ENCODE data around the gene FOXO3. TPM values are rescaled to one million over a fixed set of nuclear protein-coding genes. Genes with fewer than 3 reads are reported as not detected.

The FOXO3 gene
- total RNA-seq, 1 donor from 2014 or later, result 13.7 TPM

DNA sequence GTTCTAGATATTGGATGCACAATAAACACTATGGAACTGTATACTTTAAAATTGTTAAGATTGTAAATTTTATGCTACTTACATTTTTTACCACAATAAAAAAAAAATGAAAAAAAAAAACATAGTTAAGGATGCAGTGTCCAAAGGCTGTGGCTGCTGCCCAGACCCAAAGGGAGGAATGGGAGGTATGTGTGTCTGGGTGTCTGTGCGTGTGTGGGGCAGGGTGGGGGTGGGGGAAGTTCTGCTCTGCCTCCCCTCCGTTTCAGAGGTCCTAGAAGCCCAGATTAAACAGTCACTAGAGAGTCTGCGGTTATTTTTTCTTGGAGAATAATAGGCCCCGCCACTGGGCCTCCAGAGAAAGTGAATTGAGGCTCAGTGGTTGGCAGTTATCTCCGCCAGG, 151.1 kb downstream of the FOXO3 start:
- TF ChIP-seq EZH2phosphoT487 (IDR thresholded peaks at IDR 0.05), result no peak
- TF ChIP-seq, protein P1, sequence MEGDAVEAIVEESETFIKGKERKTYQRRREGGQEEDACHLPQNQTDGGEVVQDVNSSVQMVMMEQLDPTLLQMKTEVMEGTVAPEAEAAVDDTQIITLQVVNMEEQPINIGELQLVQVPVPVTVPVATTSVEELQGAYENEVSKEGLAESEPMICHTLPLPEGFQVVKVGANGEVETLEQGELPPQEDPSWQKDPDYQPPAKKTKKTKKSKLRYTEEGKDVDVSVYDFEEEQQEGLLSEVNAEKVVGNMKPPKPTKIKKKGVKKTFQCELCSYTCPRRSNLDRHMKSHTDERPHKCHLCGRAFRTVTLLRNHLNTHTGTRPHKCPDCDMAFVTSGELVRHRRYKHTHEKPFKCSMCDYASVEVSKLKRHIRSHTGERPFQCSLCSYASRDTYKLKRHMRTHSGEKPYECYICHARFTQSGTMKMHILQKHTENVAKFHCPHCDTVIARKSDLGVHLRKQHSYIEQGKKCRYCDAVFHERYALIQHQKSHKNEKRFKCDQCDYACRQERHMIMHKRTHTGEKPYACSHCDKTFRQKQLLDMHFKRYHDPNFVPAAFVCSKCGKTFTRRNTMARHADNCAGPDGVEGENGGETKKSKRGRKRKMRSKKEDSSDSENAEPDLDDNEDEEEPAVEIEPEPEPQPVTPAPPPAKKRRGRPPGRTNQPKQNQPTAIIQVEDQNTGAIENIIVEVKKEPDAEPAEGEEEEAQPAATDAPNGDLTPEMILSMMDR (IDR thresholded peaks at IDR 0.05), result no peak
- no peak for TF ChIP-seq EZH2 (IDR thresholded peaks at IDR 0.05)
- Histone ChIP-seq H3K27ac (no peak overlapping the region), H3K9ac (no peak overlapping the region), H4K20me1 (ENCODE audit: low read depth) (no peaks in the 10 kb centered on the region), H3K79me2 (ENCODE audit: low read depth) (no peaks in the 10 kb centered on the region), H3K4me1 (peaks cover 8% of the 10 kb centered on the region), H3K4me2 (no peak overlapping the region), H3K9me3 (ENCODE audit: low read depth) (no peaks in the 10 kb centered on the region), H3K27me3 (no peaks in the 10 kb centered on the region), H3F3A (ENCODE audit: low read depth) (no peaks in the 10 kb centered on the region), H2AFZ (replicated peaks) (no peak overlapping the region), H3K36me3 (no peaks in the 10 kb centered on the region), H3K4me3 (no peak overlapping the region)
- Mint-ChIP-seq H3K36me3 (no peaks in the 10 kb centered on the region), H3K4me3 (no peak overlapping the region), H3K27ac (no peak overlapping the region), H3K4me1 (peaks cover 10% of the 10 kb centered on the region), H3K9me3 (no peaks in the 10 kb centered on the region), H3K27me3 (ENCODE audit: insufficient read depth, low read depth) (peaks cover 4% of the 10 kb centered on the region)
- no peak for DNase-seq (ENCODE audit: low spot score)

DNA sequence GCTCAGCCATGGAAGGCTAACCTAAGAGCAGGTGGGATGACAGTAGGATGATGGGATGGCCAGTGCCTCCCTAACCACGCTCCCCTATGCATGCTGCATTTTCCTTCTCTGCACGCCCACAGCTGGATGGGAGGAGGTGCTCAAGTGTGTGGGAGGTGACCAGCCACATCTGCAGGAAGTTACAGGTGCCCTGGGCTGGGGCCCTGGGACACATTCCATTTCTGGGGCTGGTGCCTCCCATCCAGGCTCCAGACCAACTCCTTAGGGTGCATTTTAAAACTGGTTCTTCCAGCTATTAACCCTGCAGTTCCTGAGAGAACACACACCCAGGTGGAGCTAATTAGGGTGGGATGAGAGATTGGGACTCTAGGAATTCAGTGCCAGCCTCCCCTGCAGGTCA, 152.2 kb downstream of the FOXO3 start:
- no peak overlapping the region for H3K4me2 ChIP-seq
- H3K36me3 ChIP-seq, result no peaks in the 10 kb centered on the region
- no peak overlapping the region for H2AFZ ChIP-seq (replicated peaks)
- TF ChIP-seq EZH2phosphoT487 (IDR thresholded peaks at IDR 0.05) (no peak), EZH2 (IDR thresholded peaks at IDR 0.05) (no peak)
- TF ChIP-seq, protein P1 (IDR thresholded peaks at IDR 0.05), result no peak
- Mint-ChIP-seq H3K27me3 (ENCODE audit: insufficient read depth, low read depth) (peaks cover 4% of the 10 kb centered on the region), H3K9me3 (no peaks in the 10 kb centered on the region), H3K4me3 (no peak overlapping the region), H3K4me1 (peaks cover under 1% of the 10 kb centered on the region), H3K36me3 (no peaks in the 10 kb centered on the region), H3K27ac (no peak overlapping the region)
- H3K27me3 ChIP-seq, result no peaks in the 10 kb centered on the region
- no peak overlapping the region for H3K27ac ChIP-seq
- H3K9ac ChIP-seq, result no peak overlapping the region
- no peak for DNase-seq (ENCODE audit: low spot score)
- H3K4me1 ChIP-seq, result no peaks in the 10 kb centered on the region
- H3F3A ChIP-seq (ENCODE audit: low read depth), result no peaks in the 10 kb centered on the region
- no peaks in the 10 kb centered on the region for H4K20me1 ChIP-seq (ENCODE audit: low read depth)
- no peak overlapping the region for H3K4me3 ChIP-seq
- no peaks in the 10 kb centered on the region for H3K79me2 ChIP-seq (ENCODE audit: low read depth)
- H3K9me3 ChIP-seq (ENCODE audit: low read depth), result no peaks in the 10 kb centered on the region

DNA sequence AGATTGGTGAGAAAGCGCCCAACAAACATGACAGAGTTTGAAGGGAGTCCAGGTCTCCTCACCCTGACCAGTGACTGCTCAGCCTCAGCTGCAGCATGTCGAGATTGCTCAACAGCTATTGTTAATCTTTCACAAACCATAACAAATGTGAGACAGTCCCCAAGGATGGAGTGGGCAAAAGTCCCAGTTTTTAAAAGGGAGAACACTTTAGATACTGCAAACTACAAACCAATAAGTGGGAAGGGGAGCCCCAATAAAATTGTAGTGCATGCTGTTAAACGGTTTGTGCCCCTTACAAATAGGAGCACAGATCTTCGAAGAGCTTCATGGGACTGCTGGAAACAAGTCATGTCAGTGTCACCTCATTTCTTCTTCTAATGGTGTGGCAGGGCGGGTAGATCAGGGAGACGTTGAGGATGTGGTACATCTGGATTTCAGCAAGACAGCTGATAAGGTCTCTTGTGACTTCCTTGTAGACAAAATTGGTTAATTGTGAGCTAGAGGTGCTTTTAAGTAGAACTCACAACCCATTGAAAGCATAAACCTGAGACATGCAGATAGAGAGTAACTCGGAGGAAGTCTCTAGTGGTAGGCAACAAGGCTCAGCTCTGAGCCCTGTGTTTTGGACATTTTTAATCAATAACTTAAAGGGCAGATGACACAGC, 153.5 kb downstream of the FOXO3 start:
- Mint-ChIP-seq H3K27ac (no peak overlapping the region), H3K4me3 (no peak overlapping the region), H3K9me3 (no peaks in the 10 kb centered on the region), H3K36me3 (no peaks in the 10 kb centered on the region), H3K4me1 (no peaks in the 10 kb centered on the region), H3K27me3 (ENCODE audit: insufficient read depth, low read depth) (peaks cover 4% of the 10 kb centered on the region)
- no peak for DNase-seq (ENCODE audit: low spot score)
- Histone ChIP-seq H3K4me2 (no peak overlapping the region), H3K79me2 (ENCODE audit: low read depth) (no peaks in the 10 kb centered on the region), H3K9ac (no peak overlapping the region), H4K20me1 (ENCODE audit: low read depth) (no peaks in the 10 kb centered on the region), H2AFZ (replicated peaks) (no peak overlapping the region), H3K36me3 (no peaks in the 10 kb centered on the region), H3K27ac (no peak overlapping the region), H3K4me1 (no peaks in the 10 kb centered on the region), H3K9me3 (ENCODE audit: low read depth) (no peaks in the 10 kb centered on the region), H3F3A (ENCODE audit: low read depth) (no peaks in the 10 kb centered on the region), H3K4me3 (no peak overlapping the region), H3K27me3 (no peaks in the 10 kb centered on the region)
- TF ChIP-seq, protein P1 (IDR thresholded peaks at IDR 0.05), result no peak
- no peak for TF ChIP-seq EZH2 (IDR thresholded peaks at IDR 0.05)
- no peak for TF ChIP-seq EZH2phosphoT487 (IDR thresholded peaks at IDR 0.05)

Measured in neural progenitor cell (in vitro differentiated cells).